Skeletal muscle tissue (tissue), 5 donors: ENCODE data around the gene TIMM22. TPM values are rescaled to one million over a fixed set of nuclear protein-coding genes. Genes with fewer than 3 reads are reported as not detected.

Experiments
- H3K27ac ChIP-seq: one replicate; pipeline ENCODE4 v1.7.0; 2013; ENCODE audit warnings: mild to moderate bottlenecking, low read depth, low read length, inconsistent platforms
- H3K27me3 ChIP-seq, 3 donors: one replicate each; pipeline ENCODE4 v1.7.0; 2013; ENCODE audit warnings: low read length in 3 of 3; ENCODE audit not compliant: control insufficient read depth in 3 of 3, insufficient read depth in 3 of 3
- H3K36me3 ChIP-seq, 3 donors: one replicate each; pipeline ENCODE4 v1.7.0; 2013; ENCODE audit warnings: low read length in 3 of 3; ENCODE audit not compliant: control insufficient read depth in 3 of 3, insufficient read depth in 3 of 3
- H3K4me1 ChIP-seq, 3 donors: one replicate each; pipeline ENCODE4 v1.7.0; 2013; ENCODE audit warnings: low read length in 3 of 3, mild to moderate bottlenecking in 3 of 3; ENCODE audit not compliant: control insufficient read depth in 3 of 3, insufficient read depth in 3 of 3
- H3K4me3 ChIP-seq, 3 donors: one replicate each; pipeline ENCODE4 v1.7.0; 2013; ENCODE audit warnings: low read length in 3 of 3
- H3K9ac ChIP-seq, 3 donors: one replicate each; pipeline ENCODE4 v1.7.0; 2013; ENCODE audit warnings: low read length in 3 of 3, mild to moderate bottlenecking in 3 of 3, moderate library complexity in 2 of 3, low read depth in 1 of 3
- H3K9me3 ChIP-seq, 3 donors: one replicate each; pipeline ENCODE4 v1.7.0; 2013; ENCODE audit warnings: low read length in 3 of 3; ENCODE audit not compliant: control insufficient read depth in 3 of 3
- small RNA-seq: library from RNA; depleted of rRNA; stranded (forward); fragments of <200 nt; gene quantifications from one replicate; pipeline ENCODE3, GENCODE V24; 2014
- total RNA-seq: library from RNA; depleted of rRNA; stranded (reverse); fragments of >200 nt; gene quantifications from one replicate; pipeline ENCODE4 v1.2.3, GENCODE V29; 2014
- donor health status: Osteomylitis.

TIMM22 gene
- total RNA-seq, 1 donor from 2014 or later, result 15.1 TPM

DNA sequence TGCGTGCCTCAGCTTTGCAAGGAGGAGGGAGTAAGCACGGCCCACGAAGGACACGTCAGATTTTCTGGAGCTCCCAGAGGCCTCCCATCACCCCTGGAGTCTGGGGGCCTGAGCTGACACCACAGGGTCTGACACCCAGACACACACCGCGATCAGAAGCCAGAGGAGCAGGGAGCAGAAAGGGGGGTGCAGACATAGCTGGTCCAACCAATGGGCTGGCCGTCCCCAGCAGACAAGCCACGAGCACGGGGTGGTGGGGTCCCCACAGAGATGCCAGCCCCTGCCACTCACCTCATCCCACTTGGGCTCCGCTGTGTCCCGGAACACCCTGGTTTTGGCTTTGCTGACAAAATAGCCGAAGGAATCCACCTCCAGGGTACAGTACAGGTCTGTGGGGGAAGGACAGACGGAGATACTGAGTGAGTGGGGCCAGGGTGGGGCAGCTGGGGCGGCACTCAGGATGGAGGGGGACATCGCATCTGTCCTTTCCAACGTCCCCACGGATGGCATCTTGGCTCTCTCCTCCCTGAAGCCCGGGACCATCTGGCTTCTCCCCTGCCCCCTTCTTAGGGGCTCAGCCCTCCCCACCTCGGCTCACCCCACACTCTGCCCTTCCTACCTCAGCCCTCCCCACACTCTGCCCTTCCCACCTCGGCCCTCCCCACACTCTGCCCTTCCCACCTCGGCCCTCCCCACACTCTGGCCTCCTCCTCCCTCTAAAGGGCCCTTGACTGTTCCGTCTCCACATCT lies 53.5 kb downstream of the TIMM22 start:
- Histone ChIP-seq H3K27ac (no peak overlapping the region), H3K4me3 (no peak overlapping the region), H3K27me3 (no peaks in the 10 kb centered on the region), H3K36me3 (peaks cover 8 to 24% (median 19%) of the 10 kb centered on the region in 3 donors), H3K9ac (no peak overlapping the region), H3K4me1 (peaks cover 0 to 17% (median 6%) of the 10 kb centered on the region in 3 donors), H3K9me3 (no peaks in the 10 kb centered on the region)

GRCh38 chr17:1050996-1051925 lies 54.3 kb downstream of the TIMM22 start:
- no peak overlapping the region for H3K27ac ChIP-seq

More at GRCh38 chr17:1050996-1051925, 54.3 kb downstream of the TIMM22 start:
- Histone ChIP-seq H3K4me1 (peaks cover 3 to 20% (median 10%) of the 10 kb centered on the region in 3 donors), H3K27me3 (no peaks in the 10 kb centered on the region), H3K4me3 (no peak overlapping the region), H3K9ac (no peak overlapping the region), H3K36me3 (peaks cover 8 to 24% (median 19%) of the 10 kb centered on the region in 3 donors), H3K9me3 (no peaks in the 10 kb centered on the region)

Small RNAs within 50 kb of the gene (small RNA-seq; reads per million reads assigned to genes)
- gene MIR3183, result not detected

Other genes starting within 250 kb of the TIMM22 start
- gene GEMIN4, start 244.9 kb upstream of the TIMM22 start, total RNA-seq, result 7.8 TPM
- 36.5 TPM for gene GLOD4, start 214.8 kb upstream of the TIMM22 start, total RNA-seq
- gene MRM3, start 214.8 kb upstream of the TIMM22 start, total RNA-seq, result 18.8 TPM
- 33.9 TPM for gene NXN, start 17.4 kb upstream of the TIMM22 start, total RNA-seq
- 24.5 TPM for gene ABR, start 182.9 kb downstream of the TIMM22 start, total RNA-seq